WTC11 (cell line): ENCODE results near the gene FXN. TPM values are rescaled to one million over a fixed set of nuclear protein-coding genes. Genes with fewer than 3 reads are reported as not detected.

Experiments used
- ATAC-seq: fragments of 200-7000 bp; cut with Tn5 transposase; 2 replicates; pipeline ENCODE4 v1.10.0; 2021; ENCODE audit warnings: mild to moderate bottlenecking, moderate library complexity
- CTCF ChIA-PET: fragments of 300-600 bp; sonication (Branson Sonifier 250); formaldehyde crosslinking; loops from one replicate; lab custom pipeline; 2021; ENCODE audit warnings: antibody characterized with exemption; lab: Charles Lee
- POLR2A ChIA-PET: fragments of 350-600 bp; sonication (Branson Sonifier 250); formaldehyde crosslinking; loops from one replicate; lab custom pipeline; 2021; ENCODE audit warnings: antibody characterized with exemption; lab: Charles Lee
- DNase-seq: peaks from one replicate; pipeline ENCODE4 v3.0.0; 2021; ENCODE audit warnings: low spot score
- H3K27ac Mint-ChIP-seq: 2 replicates; pipeline ENCODE4 v1.8.0; 2021; ENCODE audit warnings: mixed read lengths
- H3K27me3 Mint-ChIP-seq: 2 replicates; pipeline ENCODE4 v1.8.0; 2021; ENCODE audit warnings: low read depth, mild to moderate bottlenecking, moderate library complexity, mixed read lengths
- H3K36me3 Mint-ChIP-seq: 2 replicates; pipeline ENCODE4 v1.8.0; 2021; ENCODE audit warnings: mixed read lengths
- H3K4me1 Mint-ChIP-seq: 2 replicates; pipeline ENCODE4 v1.8.0; 2022; ENCODE audit warnings: mixed read lengths
- H3K4me3 Mint-ChIP-seq: 2 replicates; pipeline ENCODE4 v1.8.0; 2021; ENCODE audit warnings: mild to moderate bottlenecking, moderate library complexity, mixed read lengths
- H3K9me3 Mint-ChIP-seq: 2 replicates; pipeline ENCODE4 v1.8.0; 2021; ENCODE audit warnings: mixed read lengths
- AFF4 ChIP-seq: sonication (generic); formaldehyde crosslinking; IDR thresholded peaks from 2 replicates; pipeline ENCODE4 v1.8.1; 2023; ENCODE audit warnings: mild to moderate bottlenecking, missing genetic modification reagents, borderline replicate concordance
- ATF1 ChIP-seq: sonication (generic); formaldehyde crosslinking; IDR thresholded peaks from 2 replicates; pipeline ENCODE4 v1.8.1; 2023; ENCODE audit warnings: mild to moderate bottlenecking, moderate library complexity, missing genetic modification reagents
- CREB1 ChIP-seq: sonication (generic); formaldehyde crosslinking; IDR thresholded peaks from 2 replicates; pipeline ENCODE4 v1.8.0; 2023; ENCODE audit warnings: mild to moderate bottlenecking, missing genetic modification reagents
- ELF4 ChIP-seq: sonication (generic); formaldehyde crosslinking; IDR thresholded peaks from 2 replicates; pipeline ENCODE4 v1.8.1; 2022; ENCODE audit warnings: low read depth, mild to moderate bottlenecking, moderate library complexity, missing genetic modification reagents
- EMX1 ChIP-seq: fragments of 250-450 bp; sonication (Bioruptor Pico); IDR thresholded peaks from 2 replicates; pipeline ENCODE4 v1.8.0; 2021; ENCODE audit warnings: mild to moderate bottlenecking
- ERG ChIP-seq: fragments of 250-450 bp; sonication (Bioruptor Pico); IDR thresholded peaks from 2 replicates; pipeline ENCODE4 v1.8.0; 2021; ENCODE audit warnings: mild to moderate bottlenecking
- ETV6 ChIP-seq: sonication (generic); formaldehyde crosslinking; IDR thresholded peaks from 2 replicates; pipeline ENCODE4 v1.8.1; 2022; ENCODE audit warnings: mild to moderate bottlenecking, missing genetic modification reagents
- FOXK1 ChIP-seq: sonication (generic); formaldehyde crosslinking; IDR thresholded peaks from 2 replicates; pipeline ENCODE4 v1.8.0; 2022; ENCODE audit warnings: mild to moderate bottlenecking, moderate library complexity, missing genetic modification reagents
- IRF2 ChIP-seq: sonication (generic); formaldehyde crosslinking; IDR thresholded peaks from 2 replicates; pipeline ENCODE4 v1.8.0; 2022; ENCODE audit warnings: low read depth, missing genetic modification reagents, borderline replicate concordance
- JUN ChIP-seq: sonication (generic); formaldehyde crosslinking; IDR thresholded peaks from 2 replicates; pipeline ENCODE4 v1.8.0; 2023; ENCODE audit warnings: mild to moderate bottlenecking, missing genetic modification reagents
- MYBL2 ChIP-seq: sonication (generic); formaldehyde crosslinking; IDR thresholded peaks from 2 replicates; pipeline ENCODE4 v1.8.1; 2023; ENCODE audit warnings: mild to moderate bottlenecking, moderate library complexity, missing genetic modification reagents
- NR2C2 ChIP-seq: sonication (generic); formaldehyde crosslinking; IDR thresholded peaks from 2 replicates; pipeline ENCODE4 v1.8.0; 2022; ENCODE audit warnings: mild to moderate bottlenecking, missing genetic modification reagents
- NR3C1 ChIP-seq: sonication (generic); formaldehyde crosslinking; conservative IDR thresholded peaks from 2 replicates; pipeline ENCODE4 v1.8.1; 2023; ENCODE audit warnings: low read depth, mild to moderate bottlenecking, missing genetic modification reagents
- SMAD3 ChIP-seq: sonication (generic); formaldehyde crosslinking; IDR thresholded peaks from 2 replicates; pipeline ENCODE4 v1.8.0; 2022; ENCODE audit warnings: missing genetic modification reagents, mild to moderate bottlenecking, borderline replicate concordance
- SOX15 ChIP-seq: fragments of 250-450 bp; sonication (Bioruptor Pico); IDR thresholded peaks from 2 replicates; pipeline ENCODE4 v1.9.0; 2021; ENCODE audit warnings: mild to moderate bottlenecking
- TCF7 ChIP-seq: sonication (generic); formaldehyde crosslinking; IDR thresholded peaks from 2 replicates; pipeline ENCODE4 v1.8.0; 2022; ENCODE audit warnings: mild to moderate bottlenecking, low read depth, missing genetic modification reagents, moderate library complexity
- TEAD1 ChIP-seq: sonication (generic); formaldehyde crosslinking; IDR thresholded peaks from 2 replicates; pipeline ENCODE4 v1.8.0; 2022; ENCODE audit warnings: mild to moderate bottlenecking, missing genetic modification reagents
- TEAD4 ChIP-seq: sonication (generic); formaldehyde crosslinking; IDR thresholded peaks from 2 replicates; pipeline ENCODE4 v1.8.0; 2022; ENCODE audit warnings: mild to moderate bottlenecking, missing genetic modification reagents
- ZMAT4 ChIP-seq: fragments of 250-450 bp; sonication (Bioruptor Pico); IDR thresholded peaks from 2 replicates; pipeline ENCODE4 v1.9.0; 2021; ENCODE audit warnings: mild to moderate bottlenecking
- ZNF121 ChIP-seq: sonication (generic); formaldehyde crosslinking; IDR thresholded peaks from 2 replicates; pipeline ENCODE4 v1.8.0; 2023; ENCODE audit warnings: missing genetic modification reagents
- ZNF219 ChIP-seq: sonication (generic); formaldehyde crosslinking; IDR thresholded peaks from 2 replicates; pipeline ENCODE4 v1.8.0; 2023; ENCODE audit warnings: missing genetic modification reagents, mild to moderate bottlenecking, borderline replicate concordance
- ZNF396 ChIP-seq: fragments of 250-450 bp; sonication (Bioruptor Pico); IDR thresholded peaks from 2 replicates; pipeline ENCODE4 v1.8.0; 2021; ENCODE audit warnings: mild to moderate bottlenecking, moderate library complexity, borderline replicate concordance
- ZNF425 ChIP-seq: fragments of 250-450 bp; sonication (Bioruptor Pico); conservative IDR thresholded peaks from 2 replicates; pipeline ENCODE4 v1.9.0; 2021; ENCODE audit warnings: mild to moderate bottlenecking
- ZNF671 ChIP-seq: fragments of 250-450 bp; sonication (Bioruptor Pico); IDR thresholded peaks from 2 replicates; pipeline ENCODE4 v1.8.0; 2021; ENCODE audit warnings: mild to moderate bottlenecking
- total RNA-seq: library from RNA; stranded (reverse); gene quantifications from 3 replicates; pipeline ENCODE4 v1.2.3, GENCODE V29; 2021
- TF ChIP-seq, protein P1 (sequence below): sonication (generic); formaldehyde crosslinking; conservative IDR thresholded peaks from 2 replicates; pipeline ENCODE4 v1.8.1; 2022; ENCODE audit warnings: mild to moderate bottlenecking, missing genetic modification reagents
- TF ChIP-seq, protein P2 (sequence below): sonication (generic); formaldehyde crosslinking; IDR thresholded peaks from 2 replicates; pipeline ENCODE4 v1.8.0; 2022; ENCODE audit warnings: mild to moderate bottlenecking, missing genetic modification reagents

Gene FXN
- total RNA-seq, 1 experiment from 2014 or later, result 30.6 TPM

GRCh38 chr9:69062195-69062594, 26.6 kb downstream of the FXN start (continued):
- TF ChIP-seq TCF7 (CRISPR knock-in tag), result no peak
- TF ChIP-seq TEAD4 (CRISPR knock-in tag), result no peak
- no peak for TF ChIP-seq IRF2
- no peak for TF ChIP-seq CREB1 (CRISPR knock-in tag)
- TF ChIP-seq SMAD3 (CRISPR knock-in tag), result no peak
- TF ChIP-seq ZNF219 (CRISPR knock-in tag), result no peak
- TF ChIP-seq ZNF671, result no peak
- TF ChIP-seq, protein P1, sequence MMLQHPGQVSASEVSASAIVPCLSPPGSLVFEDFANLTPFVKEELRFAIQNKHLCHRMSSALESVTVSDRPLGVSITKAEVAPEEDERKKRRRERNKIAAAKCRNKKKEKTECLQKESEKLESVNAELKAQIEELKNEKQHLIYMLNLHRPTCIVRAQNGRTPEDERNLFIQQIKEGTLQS, result no peak
- TF ChIP-seq ZNF396, result no peak
- TF ChIP-seq JUN, result no peak
- TF ChIP-seq ZMAT4 (CRISPR knock-in tag), result no peak
- TF ChIP-seq ZNF425 (CRISPR knock-in tag), result no peak
- TF ChIP-seq TEAD1 (CRISPR knock-in tag), result no peak

GRCh38 chr9:69063839-69064238, 28.3 kb downstream of the FXN start:
- no peak for TF ChIP-seq ERG (CRISPR knock-in tag)
- TF ChIP-seq ZNF121 (CRISPR knock-in tag), result no peak
- no peak for TF ChIP-seq FOXK1 (CRISPR knock-in tag)
- no peak for TF ChIP-seq ELF4 (CRISPR knock-in tag)
- no peak for TF ChIP-seq MYBL2
- no peak for TF ChIP-seq ATF1 (CRISPR knock-in tag)
- no peak for ATAC-seq
- Mint-ChIP-seq H3K4me3 (no peak overlapping the region), H3K4me1 (peaks cover 47% of the 10 kb centered on the region), H3K9me3 (no peaks in the 10 kb centered on the region), H3K36me3 (peaks cover 44% of the 10 kb centered on the region), H3K27me3 (no peaks in the 10 kb centered on the region), H3K27ac (no peak overlapping the region)
- POLR2A ChIA-PET, result no interaction called here
- CTCF ChIA-PET, result interaction anchor here (1.2 kb wide), 1 partner anchor 129 kb away, joined by 5 read pairs; no protein-coding TSS in a partner anchor
- no peak for DNase-seq

- peaks cover 35% of the 10 kb centered on the region for H3K36me3 Mint-ChIP-seq
- CTCF ChIA-PET, result interaction anchor here (1.5 kb wide), 1 partner anchor 10 kb away, joined by 4 read pairs; no protein-coding TSS in a partner anchor
- no peak for ATAC-seq
These were observed 30.1 kb downstream of the FXN start for GRCh38 chr9:69065660-69066059.

More at GRCh38 chr9:69065660-69066059, 30.1 kb downstream of the FXN start:
- peaks cover 37% of the 10 kb centered on the region for H3K4me1 Mint-ChIP-seq
- H3K9me3 Mint-ChIP-seq, result no peaks in the 10 kb centered on the region
- no peaks in the 10 kb centered on the region for H3K27me3 Mint-ChIP-seq
- TF ChIP-seq SMAD3 (CRISPR knock-in tag) (no peak), NR3C1 (CRISPR knock-in tag) (no peak), AFF4 (CRISPR knock-in tag) (no peak), SOX15 (CRISPR knock-in tag) (no peak), NR2C2 (CRISPR knock-in tag) (no peak), ETV6 (CRISPR knock-in tag) (no peak), ZNF219 (CRISPR knock-in tag) (no peak), EMX1 (CRISPR knock-in tag) (no peak)
- TF ChIP-seq, protein P2, sequence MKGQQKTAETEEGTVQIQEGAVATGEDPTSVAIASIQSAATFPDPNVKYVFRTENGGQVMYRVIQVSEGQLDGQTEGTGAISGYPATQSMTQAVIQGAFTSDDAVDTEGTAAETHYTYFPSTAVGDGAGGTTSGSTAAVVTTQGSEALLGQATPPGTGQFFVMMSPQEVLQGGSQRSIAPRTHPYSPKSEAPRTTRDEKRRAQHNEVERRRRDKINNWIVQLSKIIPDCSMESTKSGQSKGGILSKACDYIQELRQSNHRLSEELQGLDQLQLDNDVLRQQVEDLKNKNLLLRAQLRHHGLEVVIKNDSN, result no peak
- TF ChIP-seq, all 79 proteins: peak for 0
- no peak for DNase-seq
- POLR2A ChIA-PET, result no interaction called here
- peak overlapping the region; percentile 72 for H3K27ac Mint-ChIP-seq
- no peak overlapping the region for H3K4me3 Mint-ChIP-seq
